Caki2 (cell line): Measurements from ENCODE around the gene TUBB4B. TPM values are rescaled to one million over a fixed set of nuclear protein-coding genes. Genes with fewer than 3 reads are reported as not detected.

Source experiments
- DNase-seq: peaks from one replicate; pipeline ENCODE4 v3.0.0-alpha.2; 2015; ENCODE audit warnings: low read depth
- in situ Hi-C: cut with HindIII; loops from 2 replicates; pipeline ENCODE4 v1.10.0; 2016; ENCODE audit warnings: low sequenced_read_pairs, low pct_unique_long_range_greater_than_20kb, mixed read lengths
- total RNA-seq: library from RNA; depleted of rRNA; stranded (reverse); fragments of >200 nt; shearing (Covaris generic); gene quantifications from 2 replicates; pipeline ENCODE4 v1.2.3, GENCODE V29; 2014; ENCODE audit warnings: low replicate concordance; rRNA removed

TUBB4B gene
- total RNA-seq, 1 experiment from 2014 or later = 1,000 TPM

DNA sequence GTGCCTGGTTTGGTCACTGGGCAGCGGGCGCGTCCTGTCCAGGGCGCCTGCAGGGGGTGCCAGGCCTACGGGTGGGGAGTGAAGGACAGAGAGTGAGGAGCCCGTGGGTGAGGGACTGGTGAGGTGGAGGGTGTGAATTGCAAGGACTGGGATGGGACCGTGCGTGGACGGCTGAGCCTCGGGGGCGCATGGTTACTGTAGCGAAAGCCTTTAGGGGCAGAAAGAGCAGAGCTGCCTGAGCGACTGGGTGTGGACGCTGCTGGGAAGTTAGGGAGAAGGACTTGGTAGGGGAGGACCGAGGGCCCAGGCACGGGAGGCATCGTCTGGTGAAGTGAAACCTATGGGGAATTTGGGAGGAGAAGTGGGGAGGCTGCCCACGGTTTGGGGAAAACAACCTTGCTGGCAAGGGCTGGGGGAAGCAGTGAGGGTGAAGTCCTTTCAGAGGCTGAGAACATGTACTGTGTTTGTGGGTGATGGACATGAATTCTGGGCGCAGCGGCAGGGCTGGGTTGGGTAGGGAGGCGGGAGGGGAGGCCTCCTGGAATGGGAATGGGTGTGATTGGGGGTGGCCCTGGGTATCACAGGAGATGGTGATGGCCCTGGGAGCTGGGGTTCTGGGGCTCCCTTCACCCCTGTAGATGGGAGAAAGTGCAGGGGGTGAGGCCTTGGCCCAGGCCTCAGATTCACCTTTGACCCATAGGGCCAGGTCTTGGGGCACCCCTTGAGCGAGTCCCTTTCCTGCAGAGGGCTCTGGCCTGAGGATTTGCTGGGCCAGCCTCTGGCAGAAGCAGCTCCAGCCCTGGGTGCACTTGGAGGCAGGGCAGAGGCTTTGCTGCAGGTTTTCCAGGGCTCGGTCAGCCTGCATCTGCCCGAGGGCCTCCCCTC is 34.7 kb downstream of the TUBB4B start:
- no peak for DNase-seq
- in situ Hi-C loops = no loop called here

- in situ Hi-C loops = no loop called here
- no peak for DNase-seq
Observed at GRCh38 chr9:137276473-137277328, 35.6 kb downstream of the TUBB4B start.

- in situ Hi-C loops = no loop called here
- DNase-seq = peak; percentile 83
Observed at GRCh38 chr9:137277329-137278041, 36.4 kb downstream of the TUBB4B start, which contains the start of gene TOR4A. TSS of gene TOR4A (plus strand) at chr9:137277726. CDS start at chr9:137278690, 964 bp downstream.

DNA sequence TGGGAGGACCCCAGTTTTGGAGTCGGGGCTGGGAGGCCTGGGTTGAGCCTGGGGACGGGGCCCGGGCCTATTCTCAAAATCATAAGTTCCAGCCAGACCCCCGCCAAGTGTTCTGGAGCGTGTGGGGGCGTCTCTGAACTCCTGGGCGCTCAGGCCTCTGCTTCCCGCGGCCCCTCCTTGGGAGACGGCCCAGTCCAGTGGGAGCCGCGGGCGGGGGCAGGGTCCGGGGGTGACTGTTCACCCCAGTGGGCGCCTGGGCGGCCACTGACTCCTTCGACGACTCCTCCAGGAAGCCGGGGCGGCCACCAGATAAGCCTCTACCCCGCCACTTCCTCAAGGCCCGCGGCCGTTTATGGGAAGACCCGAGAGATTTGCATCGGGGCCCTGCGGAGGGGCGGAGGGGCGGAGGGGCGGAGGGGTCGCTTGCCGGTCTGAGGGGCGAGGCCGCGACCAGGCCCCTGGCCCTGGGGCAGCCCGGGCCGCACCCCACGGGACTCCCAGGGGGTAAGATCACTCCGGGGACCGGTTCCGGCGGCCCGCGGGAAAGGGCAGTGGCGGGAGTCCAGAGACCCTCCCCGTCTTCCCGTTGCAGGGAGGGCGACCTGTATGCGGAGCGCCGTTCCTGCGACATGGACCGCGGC is 37.1 kb downstream of the TUBB4B start:
- in situ Hi-C loops = no loop called here
- no peak for DNase-seq

GRCh38 chr9:137278721-137279711 is 37.9 kb downstream of the TUBB4B start:
- DNase-seq = no peak
- in situ Hi-C loops = no loop called here

DNA sequence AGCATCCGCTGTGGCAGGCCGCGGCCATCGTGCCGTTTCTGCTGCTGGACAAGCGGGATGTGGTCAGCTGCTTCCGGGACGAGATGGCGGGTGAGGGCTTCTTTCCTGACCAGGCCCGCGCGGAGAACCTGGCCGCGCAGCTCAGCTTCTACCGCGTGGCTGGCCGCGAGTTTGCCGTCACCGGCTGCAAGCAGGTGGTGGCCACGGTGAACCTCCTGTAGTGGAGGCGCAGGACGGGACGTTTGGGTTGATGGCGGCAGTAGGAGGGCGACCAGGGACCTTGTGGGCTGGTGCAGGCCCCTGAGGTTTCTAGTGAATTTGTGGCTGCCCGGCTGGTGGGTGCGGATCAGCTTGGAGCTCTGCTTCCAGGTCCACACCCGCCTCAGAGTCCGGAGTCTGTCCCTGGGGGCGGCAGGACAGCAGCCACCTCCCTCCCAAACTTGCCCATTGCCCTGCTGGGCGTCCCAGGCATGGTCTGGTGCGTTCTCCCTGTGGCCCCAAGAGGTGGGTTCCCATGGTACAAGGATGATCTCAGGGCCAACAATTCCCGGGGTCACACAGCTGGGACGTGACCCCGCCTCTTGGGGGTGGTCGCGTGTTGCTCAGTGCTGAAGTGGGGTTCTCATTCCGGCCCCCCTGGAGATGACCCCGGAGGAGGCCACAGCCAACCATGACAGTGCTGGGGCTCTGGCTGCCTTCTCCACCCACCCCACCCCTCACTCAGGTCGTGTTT is 38.8 kb downstream of the TUBB4B start:
- no peak for DNase-seq
- in situ Hi-C loops = no loop called here

DNA sequence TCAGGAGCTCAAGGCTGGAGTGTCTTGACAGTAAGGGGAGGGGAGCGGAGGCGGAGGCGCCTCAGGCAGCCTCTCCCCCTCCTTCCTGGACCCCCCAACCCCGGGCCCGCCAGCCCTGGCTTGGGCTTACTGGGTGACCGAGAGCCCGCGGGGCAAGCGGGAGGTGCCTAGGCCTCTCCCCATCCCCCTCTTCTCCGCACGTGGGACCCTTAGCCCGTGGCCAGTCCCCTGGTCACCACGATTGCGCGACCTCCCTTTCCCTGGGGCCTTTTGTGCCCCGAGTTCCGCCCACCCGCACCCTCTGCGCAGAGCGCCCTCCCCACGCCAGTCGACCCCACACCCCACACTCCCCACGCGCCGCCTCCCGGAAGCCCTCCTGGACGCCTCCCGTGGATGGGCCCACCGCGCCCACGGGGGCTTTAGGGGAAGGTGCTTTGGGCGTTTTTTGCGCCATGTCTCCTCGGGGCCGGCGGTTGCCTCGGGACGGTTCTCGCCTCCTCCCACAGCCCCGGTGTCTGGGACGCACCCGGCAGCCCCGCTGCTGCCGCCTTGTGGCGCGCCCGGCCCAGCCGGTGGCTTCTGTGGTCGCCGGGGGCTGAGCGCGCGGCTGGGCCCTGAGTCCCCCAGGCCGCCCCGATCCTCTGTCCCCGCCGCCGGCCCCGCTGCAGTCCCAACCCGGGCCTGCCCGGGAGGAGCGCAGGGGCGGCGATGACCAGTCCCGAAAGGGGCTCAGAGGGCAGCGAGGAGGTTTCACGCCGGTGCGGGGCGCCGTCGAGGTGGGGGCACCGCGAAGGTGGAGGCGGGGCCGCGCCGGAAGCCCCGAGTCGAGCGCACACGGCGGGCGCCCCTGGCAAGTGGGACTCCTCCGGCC is 39.6 kb downstream of the TUBB4B start:
- no peak for DNase-seq
- in situ Hi-C loops = no loop called here

GRCh38 chr9:137281345-137282116 is 40.4 kb downstream of the TUBB4B start:
- DNase-seq = no peak
- in situ Hi-C loops = no loop called here

DNA sequence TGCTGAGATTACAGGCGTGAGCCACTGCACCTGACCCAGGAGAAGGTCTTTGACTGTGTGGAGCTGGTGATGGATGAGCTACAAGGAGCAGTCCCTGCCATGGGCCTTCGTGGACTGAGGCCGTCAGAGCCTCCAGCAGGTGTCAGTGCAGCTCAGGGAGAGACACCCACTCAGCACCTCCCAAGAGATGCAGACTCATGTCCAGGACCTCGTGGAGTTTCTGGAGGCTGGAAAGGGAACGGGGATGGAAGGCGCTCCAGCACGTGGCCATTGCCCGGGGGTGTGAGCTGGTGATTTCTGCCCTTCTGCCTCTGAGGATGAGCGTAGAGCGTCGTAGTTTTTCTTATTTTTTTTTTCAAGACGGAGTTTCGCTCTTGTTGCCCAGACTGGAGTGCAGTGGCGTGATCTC is 45.9 kb downstream of the TUBB4B start:
- in situ Hi-C loops = no loop called here
- peak; percentile 55 for DNase-seq

DNA sequence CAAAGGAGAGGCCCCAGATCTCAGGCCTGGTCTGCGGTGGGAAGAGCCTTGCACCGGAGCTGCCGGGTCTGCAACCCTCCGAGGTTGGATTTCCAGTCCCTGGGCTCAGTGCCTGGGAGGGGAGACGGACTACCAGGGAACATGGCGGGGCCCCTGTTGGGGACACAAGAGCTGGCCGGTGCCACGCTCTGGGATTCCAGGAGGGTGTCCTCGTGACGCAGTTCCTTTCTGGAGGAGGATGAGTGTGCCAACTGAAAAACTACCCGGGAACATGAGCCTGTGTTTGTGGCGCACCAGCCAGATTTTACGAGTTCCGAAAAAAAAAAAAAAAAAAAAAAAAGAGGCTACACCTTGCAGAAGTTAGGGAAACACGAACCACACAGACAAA is 52.0 kb downstream of the TUBB4B start:
- in situ Hi-C loops = no loop called here

More for the DNA sequence above, 52.0 kb downstream of the TUBB4B start:
- DNase-seq = no peak

Other genes with a start within 250 kb of the TUBB4B start
- 129 and 137 TPM in 2 replicates for gene PAXX, start 248.9 kb upstream of the TUBB4B start, total RNA-seq
- not detected in 2 replicates for gene CLIC3, start 244.7 kb upstream of the TUBB4B start, total RNA-seq
- gene ABCA2, start 213.1 kb upstream of the TUBB4B start, total RNA-seq = 19.0 and 23.5 TPM in 2 replicates
- gene FUT7, start 209.2 kb upstream of the TUBB4B start, total RNA-seq = not detected in 2 replicates
- gene NPDC1, start 195.1 kb upstream of the TUBB4B start, total RNA-seq = 31.8 and 45.1 TPM in 2 replicates
- not detected in 2 replicates for gene ENTPD2, start 187.2 kb upstream of the TUBB4B start, total RNA-seq
- 51.2 and 55.0 TPM in 2 replicates for gene SAPCD2, start 170.7 kb upstream of the TUBB4B start, total RNA-seq
- gene UAP1L1, start 163.8 kb upstream of the TUBB4B start, total RNA-seq = 2.1 and 2.3 TPM in 2 replicates
- 52.2 and 79.4 TPM in 2 replicates for gene MAN1B1, start 154.3 kb upstream of the TUBB4B start, total RNA-seq
- gene DPP7, start 126.6 kb upstream of the TUBB4B start, total RNA-seq = 118 and 163 TPM in 2 replicates
- not detected in 2 replicates for gene GRIN1, start 102.1 kb upstream of the TUBB4B start, total RNA-seq
- gene LRRC26, start 71.2 kb upstream of the TUBB4B start, total RNA-seq = 1.8 and 3.0 TPM in 2 replicates
- gene TMEM210, start 69.2 kb upstream of the TUBB4B start, total RNA-seq = not detected in 2 replicates
- gene ANAPC2, start 52.7 kb upstream of the TUBB4B start, total RNA-seq = 38.2 and 94.6 TPM in 2 replicates
- gene SSNA1, start 52.6 kb upstream of the TUBB4B start, total RNA-seq = 163 and 166 TPM in 2 replicates
- gene TPRN, start 40.5 kb upstream of the TUBB4B start, total RNA-seq = 13.9 and 15.2 TPM in 2 replicates
- gene TMEM203, start 35.6 kb upstream of the TUBB4B start, total RNA-seq = 57.6 and 83.9 TPM in 2 replicates
- 8.1 and 8.3 TPM in 2 replicates for gene NDOR1, start 35.6 kb upstream of the TUBB4B start, total RNA-seq
- gene RNF208, start 19.0 kb upstream of the TUBB4B start, total RNA-seq = not detected in 2 replicates
- gene CYSRT1, start 16.1 kb upstream of the TUBB4B start, total RNA-seq = 0.61 and 12.7 TPM in 2 replicates
- gene RNF224, start 13.8 kb upstream of the TUBB4B start, total RNA-seq = not detected in 2 replicates
- not detected in 2 replicates for gene SLC34A3, start 10.4 kb upstream of the TUBB4B start, total RNA-seq
- not detected in 2 replicates for gene STPG3, start 10.0 kb downstream of the TUBB4B start, total RNA-seq
- 84.1 and 92.6 TPM in 2 replicates for gene NELFB, start 14.0 kb downstream of the TUBB4B start, total RNA-seq
- gene TOR4A, start 36.4 kb downstream of the TUBB4B start, total RNA-seq = 35.1 and 51.9 TPM in 2 replicates
- 0.17 and 2.0 TPM in 2 replicates for gene NRARP, start 61.0 kb downstream of the TUBB4B start, total RNA-seq
- 0.84 and 5.3 TPM in 2 replicates for gene EXD3, start 181.9 kb downstream of the TUBB4B start, total RNA-seq
- gene NOXA1, start 182.1 kb downstream of the TUBB4B start, total RNA-seq = 5.1 and 5.5 TPM in 2 replicates
- not detected in 2 replicates for gene ENTPD8, start 200.1 kb downstream of the TUBB4B start, total RNA-seq
- gene NSMF, start 218.0 kb downstream of the TUBB4B start, total RNA-seq = 33.8 and 41.5 TPM in 2 replicates